H9 (cell line): ENCODE data around the gene ICAM2. TPM values are rescaled to one million over a fixed set of nuclear protein-coding genes. Genes with fewer than 3 reads are reported as not detected.

ENCODE experiments used
- DNase-seq: peaks from one replicate; pipeline ENCODE4 v3.0.0-alpha.2; 2017
- H2AFZ ChIP-seq: one replicate; pipeline ENCODE4 v1.6.1; 2013; ENCODE audit warnings: mild to moderate bottlenecking, low read length, control low read depth, moderate library complexity
- H2AK5ac ChIP-seq: 2 replicates; pipeline ENCODE4 v1.6.1; 2013; ENCODE audit warnings: low read length, control low read depth, mixed read lengths; ENCODE audit not compliant: insufficient read length
- H2BK120ac ChIP-seq: one replicate; pipeline ENCODE4 v1.6.1; 2013; ENCODE audit warnings: low read depth, mild to moderate bottlenecking, low read length, control low read depth, inconsistent platforms; ENCODE audit not compliant: poor library complexity, severe bottlenecking
- H2BK12ac ChIP-seq: 2 replicates; pipeline ENCODE4 v1.6.1; 2013; ENCODE audit warnings: low read length, control low read depth, mixed read lengths, low read depth; ENCODE audit not compliant: insufficient read length
- H2BK15ac ChIP-seq: 2 replicates; pipeline ENCODE4 v1.6.1; 2013; ENCODE audit warnings: low read depth, low read length, control low read depth
- H2BK20ac ChIP-seq: one replicate; pipeline ENCODE4 v1.6.1; 2013; ENCODE audit warnings: low read depth, mild to moderate bottlenecking, low read length, control low read depth, inconsistent platforms; ENCODE audit not compliant: poor library complexity, severe bottlenecking
- H2BK5ac ChIP-seq: 2 replicates; pipeline ENCODE4 v1.6.1; 2013; ENCODE audit warnings: low read length, control low read depth, mixed read lengths; ENCODE audit not compliant: insufficient read length
- H3K14ac ChIP-seq: 2 replicates; pipeline ENCODE4 v1.6.1; 2013; ENCODE audit warnings: low read length, control low read depth; ENCODE audit not compliant: insufficient read depth
- H3K18ac ChIP-seq: 2 replicates; pipeline ENCODE4 v1.6.1; 2013; ENCODE audit warnings: low read depth, mild to moderate bottlenecking, mixed read lengths, low read length, control low read depth; ENCODE audit not compliant: insufficient read length
- H3K23ac ChIP-seq: 2 replicates; pipeline ENCODE4 v1.6.1; 2013; ENCODE audit warnings: low read length, control low read depth, mixed read lengths, low read depth; ENCODE audit not compliant: insufficient read length
- H3K23me2 ChIP-seq: 2 replicates; pipeline ENCODE4 v1.6.1; 2013; ENCODE audit warnings: low read depth, mild to moderate bottlenecking, mixed read lengths, low read length, control low read depth; ENCODE audit not compliant: insufficient read length, poor library complexity, severe bottlenecking
- H3K27ac ChIP-seq: 2 replicates; pipeline ENCODE4 v1.5.1; 2013; ENCODE audit warnings: low read length, control low read depth, mixed read lengths, low read depth; ENCODE audit not compliant: insufficient read length
- H3K27me3 ChIP-seq: 2 replicates; pipeline ENCODE4 v1.6.1; 2013; ENCODE audit warnings: low read length, control low read depth, inconsistent platforms; ENCODE audit not compliant: insufficient read depth
- H3K4ac ChIP-seq: 2 replicates; pipeline ENCODE4 v1.6.1; 2013; ENCODE audit warnings: low read depth, mild to moderate bottlenecking, control low read depth, inconsistent platforms, low read length, moderate library complexity
- H3K4me1 ChIP-seq: 2 replicates; pipeline ENCODE4 v1.6.1; 2013; ENCODE audit warnings: low read length, control low read depth, inconsistent platforms; ENCODE audit not compliant: insufficient read depth
- H3K4me2 ChIP-seq: 2 replicates; pipeline ENCODE4 v1.6.1; 2013; ENCODE audit warnings: low read length, control low read depth, mixed read lengths; ENCODE audit not compliant: insufficient read length, insufficient read depth
- H3K56ac ChIP-seq: 2 replicates; pipeline ENCODE4 v1.6.1; 2013; ENCODE audit warnings: low read depth, mild to moderate bottlenecking, mixed read lengths, low read length, control low read depth; ENCODE audit not compliant: insufficient read length
- H3K79me1 ChIP-seq: 2 replicates; pipeline ENCODE4 v1.6.1; 2013; ENCODE audit warnings: low read depth, mild to moderate bottlenecking, moderate library complexity, low read length, control low read depth, inconsistent platforms; ENCODE audit not compliant: insufficient read depth, poor library complexity, severe bottlenecking
- H3K79me2 ChIP-seq: 2 replicates; pipeline ENCODE4 v1.6.1; 2013; ENCODE audit warnings: low read length, control low read depth, inconsistent platforms; ENCODE audit not compliant: insufficient read depth
- H3K9ac ChIP-seq: 2 replicates; pipeline ENCODE4 v1.6.1; 2013; ENCODE audit warnings: low read length, control low read depth, mixed read lengths; ENCODE audit not compliant: insufficient read length; ENCODE audit errors: extremely low read depth
- H3K9me3 ChIP-seq: one replicate; pipeline ENCODE4 v1.6.1; 2013; ENCODE audit warnings: low read depth, low read length, inconsistent platforms; ENCODE audit not compliant: control insufficient read depth
- H3T11ph ChIP-seq: one replicate; pipeline ENCODE4 v1.6.1; 2013; ENCODE audit warnings: mild to moderate bottlenecking, low read length, control low read depth, inconsistent platforms
- H4K20me1 ChIP-seq: one replicate; pipeline ENCODE4 v1.6.1; 2013; ENCODE audit not compliant: control insufficient read depth, insufficient read length, insufficient read depth
- H4K5ac ChIP-seq: 2 replicates; pipeline ENCODE4 v1.6.1; 2013; ENCODE audit warnings: low read depth, mild to moderate bottlenecking, mixed read lengths, low read length, control low read depth; ENCODE audit not compliant: insufficient read length
- H4K8ac ChIP-seq: replicated peaks from 2 replicates; pipeline ENCODE4 v1.6.1; 2013; ENCODE audit warnings: low read length, control low read depth, mixed read lengths, low read depth; ENCODE audit not compliant: insufficient read length
- H4K91ac ChIP-seq: 2 replicates; pipeline ENCODE4 v1.6.1; 2013; ENCODE audit warnings: low read depth, mild to moderate bottlenecking, moderate library complexity, mixed read lengths, low read length, control low read depth; ENCODE audit not compliant: insufficient read length
- H3K27ac Mint-ChIP-seq, 3 experiments: 2 replicates in 2 of 3; 3 replicates in 1 of 3; pipeline ENCODE4 v1.8.0; 2020 to 2021; ENCODE audit warnings: mixed read lengths in 3 of 3, mild to moderate bottlenecking in 1 of 3, moderate library complexity in 1 of 3
- H3K27me3 Mint-ChIP-seq: 2 replicates; pipeline ENCODE4 v1.8.0; 2021; ENCODE audit warnings: low read depth, mild to moderate bottlenecking, moderate library complexity, mixed read lengths
- H3K36me3 Mint-ChIP-seq, 3 experiments: 2 replicates in 2 of 3; 3 replicates in 1 of 3; pipeline ENCODE4 v1.8.0; 2020 to 2021; ENCODE audit warnings: low read depth in 3 of 3, mixed read lengths in 3 of 3; ENCODE audit not compliant: insufficient read depth in 1 of 3
- H3K4me1 Mint-ChIP-seq, 2 experiments: 2 replicates each; pipeline ENCODE4 v1.8.0; 2020; ENCODE audit warnings: mixed read lengths in 2 of 2
- H3K4me3 Mint-ChIP-seq, 2 experiments: 2 replicates in 1 of 2; 3 replicates in 1 of 2; pipeline ENCODE4 v1.8.0; 2020 to 2021; ENCODE audit warnings: mild to moderate bottlenecking in 2 of 2, mixed read lengths in 2 of 2, moderate library complexity in 1 of 2
- H3K9me3 Mint-ChIP-seq, 2 experiments: 2 replicates in 1 of 2; 3 replicates in 1 of 2; pipeline ENCODE4 v1.8.0; 2020; ENCODE audit warnings: mild to moderate bottlenecking in 2 of 2, mixed read lengths in 2 of 2, moderate library complexity in 1 of 2
- CTCF ChIP-seq: fragments of 200-600 bp; sonication (generic); conservative IDR thresholded peaks from 3 replicates; pipeline ENCODE4 v1.8.0; 2021; ENCODE audit warnings: antibody characterized with exemption, mild to moderate bottlenecking
- WGBS: extraction: QIAGEN DNeasy Blood & Tissue Kit; methylation state at CpG from one replicate; pipeline ENCODE4 v1.1.7; 2013; ENCODE audit warnings: missing lambda C conversion rate, low lambda C conversion rate, mixed read lengths; ENCODE audit not compliant: insufficient read length; ENCODE audit errors: extremely low coverage; 5-methylcytosine and 5-hydroxymethylcytosine counted together
- total RNA-seq: library from RNA; stranded (reverse); gene quantifications from 2 replicates; pipeline ENCODE4 v1.2.1, GENCODE V29; 2021

ICAM2 gene
- total RNA-seq, 1 experiment from 2014 or later = 0.28 TPM

GRCh38 chr17:64053101-64053500, 32.7 kb upstream of the ICAM2 start:
- Histone ChIP-seq H2BK20ac (no peak overlapping the region), H3K4ac (no peak overlapping the region), H3K23me2 (no peaks in the 10 kb centered on the region), H3K79me1 (no peaks in the 10 kb centered on the region), H2AFZ (no peak overlapping the region), H3K4me1 (peaks cover 6% of the 10 kb centered on the region; the same call in 1 of the 2 replicates), H3K4me2 (no peak overlapping the region), H3K79me2 (no peaks in the 10 kb centered on the region), H4K5ac (no peak overlapping the region), H3T11ph (no peak overlapping the region), H3K23ac (no peak overlapping the region), H3K14ac (no peak overlapping the region), H2BK5ac (no peak overlapping the region), H3K56ac (no peak overlapping the region), H4K8ac (no peak overlapping the region), H2BK15ac (no peak overlapping the region), H2BK12ac (no peak overlapping the region), H2BK120ac (no peak overlapping the region), H2AK5ac (no peak overlapping the region), H3K27ac (no peak overlapping the region), H3K9ac (no peak overlapping the region), H3K18ac (no peak overlapping the region), H3K27me3 (no peaks in the 10 kb centered on the region), H3K9me3 (no peaks in the 10 kb centered on the region), H4K91ac (no peak overlapping the region), H4K20me1 (no peaks in the 10 kb centered on the region)
- Mint-ChIP-seq H3K27ac (peak overlapping the region in 1 of 3 experiments; percentile 53; a peak in 1 of 7 replicates), H3K4me3 (no peak overlapping the region), H3K27me3 (no peaks in the 10 kb centered on the region), H3K9me3 (no peaks in the 10 kb centered on the region), H3K4me1 (peaks cover 14 to 16% of the 10 kb centered on the region in 2 experiments), H3K36me3 (peaks cover 0 to 16% (median 4%) of the 10 kb centered on the region in 3 experiments; a peak in 6 of 7 replicates)
- DNase-seq = no peak
- WGBS = no CpG with 5 or more reads among the region's 10 CpGs
- TF ChIP-seq CTCF = no peak
